NCI-H2081 treated with DMSO at 0.1 percent for 48 hours (cell line): ENCODE measurements around the gene HS6ST1.

ENCODE experiments used
- DNase-seq: peaks from one replicate; lab custom pipeline; 2025; lab: John Stamatoyannopoulos, UW

Gene HS6ST1

GRCh38 chr2:128310094-128310716 lies 8.5 kb downstream of the HS6ST1 start:
- DNase-seq = no peak

GRCh38 chr2:128309280-128310093 lies 9.2 kb downstream of the HS6ST1 start:
- DNase-seq = peak; percentile 71

DNA sequence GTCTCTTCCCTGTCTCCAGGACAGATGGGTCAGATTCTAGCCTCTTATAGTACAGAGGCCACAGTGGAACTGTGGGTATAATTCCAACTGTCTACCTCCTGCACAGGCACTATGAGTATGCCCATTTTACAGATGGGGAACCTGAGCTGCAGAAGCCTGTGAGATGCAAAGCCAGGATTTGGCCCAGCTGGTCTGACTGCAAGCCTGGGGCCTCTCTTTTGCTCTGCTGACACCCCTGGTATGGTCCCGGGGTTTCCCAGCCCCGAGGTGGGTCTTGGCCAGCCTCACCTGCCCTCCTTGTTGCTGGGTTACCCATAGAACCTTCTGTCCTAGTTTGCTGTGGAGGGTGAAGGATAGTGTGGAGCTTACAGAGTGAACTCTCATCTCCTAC lies 9.8 kb downstream of the HS6ST1 start:
- DNase-seq = no peak

GRCh38 chr2:128308284-128308731 lies 10.4 kb downstream of the HS6ST1 start:
- no peak for DNase-seq

- DNase-seq = no peak
Measured at GRCh38 chr2:128307595-128307994, 11.1 kb downstream of the HS6ST1 start.

GRCh38 chr2:128306931-128307460 lies 11.7 kb downstream of the HS6ST1 start:
- DNase-seq = no peak

DNA sequence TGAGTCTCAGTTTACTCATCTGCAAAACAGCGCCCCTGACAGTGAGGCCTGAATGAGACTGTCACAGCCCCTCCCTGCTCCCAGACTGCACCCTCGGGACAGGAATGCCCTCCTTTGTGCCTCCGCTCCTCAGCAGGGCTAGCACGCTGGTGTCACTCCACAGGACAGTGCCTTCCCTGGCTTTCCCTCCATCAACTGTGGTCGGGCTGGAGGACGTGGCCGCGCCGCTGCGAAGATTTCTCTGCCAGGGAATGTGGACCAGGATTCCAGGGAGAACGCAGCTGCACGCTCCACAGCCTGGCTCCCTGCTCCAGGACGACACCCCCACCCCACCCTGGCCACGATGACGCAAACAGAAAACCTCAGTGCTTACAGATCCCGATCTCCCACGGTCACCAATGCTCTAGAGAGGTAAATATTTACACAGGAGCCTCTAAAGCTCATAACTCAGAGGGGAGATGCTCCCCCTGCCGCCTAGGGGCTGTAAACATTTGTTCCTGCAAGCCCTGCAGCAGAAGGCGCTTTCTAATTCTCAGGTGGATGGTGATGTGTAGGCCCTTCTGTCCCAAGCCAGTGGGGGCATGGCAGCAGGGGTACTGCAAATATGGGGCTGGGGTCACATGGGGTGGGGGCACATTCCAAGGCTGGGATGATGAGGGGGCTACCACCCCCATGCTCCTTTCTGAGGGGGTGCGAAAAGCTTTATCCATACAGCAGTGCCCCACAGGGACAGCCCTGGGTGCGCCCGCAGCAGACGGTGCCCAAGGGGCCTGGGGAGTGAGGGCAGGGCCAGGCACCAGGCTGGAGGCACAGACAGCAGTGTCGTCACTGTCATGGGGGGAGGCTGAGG lies 12.4 kb downstream of the HS6ST1 start:
- DNase-seq = no peak

DNA sequence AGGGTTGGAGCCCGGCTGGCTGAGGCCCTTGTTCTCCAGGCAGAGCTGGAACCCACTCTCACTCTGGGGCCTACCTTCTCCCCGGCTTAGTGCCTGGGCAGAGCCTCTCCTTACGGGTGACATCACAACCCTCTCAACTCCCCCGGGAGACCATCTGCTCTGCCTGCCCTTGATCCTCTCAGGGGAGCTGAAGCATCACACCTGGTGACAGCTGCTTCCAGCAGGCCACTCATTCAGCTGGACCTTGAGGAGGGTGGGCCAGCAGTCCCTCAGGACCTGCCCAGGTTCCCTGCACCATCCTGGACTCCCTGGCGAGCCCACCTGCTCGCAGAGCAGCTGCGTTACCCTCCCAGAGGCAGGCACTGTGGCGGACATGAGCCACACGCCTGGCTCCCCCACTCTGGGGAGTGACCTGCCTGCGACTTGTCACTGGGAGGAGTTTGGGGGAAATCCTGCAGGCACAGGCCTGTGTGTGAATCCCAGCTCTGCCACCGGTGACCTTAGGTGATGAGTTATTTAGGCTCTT lies 13.1 kb downstream of the HS6ST1 start:
- DNase-seq = peak; percentile 59

DNA sequence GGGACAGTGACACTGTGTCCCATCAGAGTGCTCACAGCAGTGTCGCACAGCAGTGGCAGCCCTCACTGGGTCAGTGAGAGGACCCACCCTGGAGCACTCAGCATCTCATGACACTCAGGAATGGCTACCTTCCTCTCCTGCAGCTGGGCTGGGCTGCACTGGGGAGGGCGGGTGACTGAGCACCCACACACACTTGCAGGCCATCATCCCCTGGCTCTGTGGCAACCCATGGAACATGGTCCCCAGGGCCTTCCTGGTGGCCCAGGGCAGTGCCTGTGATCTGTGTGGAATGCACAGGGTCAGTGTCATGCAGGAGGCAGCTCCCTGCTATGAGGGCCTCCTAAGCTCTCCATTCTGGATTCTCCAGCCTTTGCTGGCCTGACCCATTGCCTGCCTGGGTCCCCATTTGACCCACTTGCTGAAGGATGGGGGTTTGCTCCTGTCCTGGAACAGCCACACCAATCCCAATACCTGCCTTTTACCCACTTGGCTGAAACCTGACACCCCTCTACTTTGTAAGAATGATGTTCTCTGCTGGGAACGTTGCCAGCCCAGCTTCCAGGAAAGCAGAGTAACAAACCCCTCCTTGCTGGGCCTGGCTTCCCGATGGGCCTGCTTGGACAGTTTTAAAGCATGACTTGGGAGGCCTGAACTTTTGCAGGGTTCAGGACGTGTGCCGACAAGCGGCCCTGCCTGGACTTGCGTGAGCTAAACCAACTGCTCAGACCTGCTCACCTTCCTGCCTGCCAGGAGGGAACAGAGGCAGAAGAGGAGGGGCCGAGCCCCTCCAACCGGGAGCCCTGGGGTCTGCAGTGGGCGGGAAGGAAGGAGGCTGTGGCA lies 13.7 kb downstream of the HS6ST1 start:
- peak; percentile 29 for DNase-seq

DNA sequence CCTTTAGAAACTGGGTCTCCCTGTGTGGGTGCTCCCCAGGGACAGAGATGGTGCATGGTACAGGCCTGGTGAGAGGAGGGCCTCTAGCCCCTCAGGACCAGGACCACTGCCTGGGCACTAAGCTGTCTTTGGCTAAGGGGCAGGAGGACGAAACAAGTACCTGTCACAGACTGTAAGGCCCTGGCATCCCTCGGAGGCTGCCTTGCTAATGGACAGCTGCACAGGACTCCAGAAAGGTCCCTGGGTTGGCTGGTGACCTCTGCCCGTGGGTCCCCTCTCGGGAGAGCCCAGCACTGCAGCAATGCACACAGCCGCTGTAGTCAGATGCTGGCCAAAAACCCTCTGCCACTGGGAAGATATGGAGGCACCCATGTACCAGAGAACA lies 14.3 kb downstream of the HS6ST1 start:
- no peak for DNase-seq

DNA sequence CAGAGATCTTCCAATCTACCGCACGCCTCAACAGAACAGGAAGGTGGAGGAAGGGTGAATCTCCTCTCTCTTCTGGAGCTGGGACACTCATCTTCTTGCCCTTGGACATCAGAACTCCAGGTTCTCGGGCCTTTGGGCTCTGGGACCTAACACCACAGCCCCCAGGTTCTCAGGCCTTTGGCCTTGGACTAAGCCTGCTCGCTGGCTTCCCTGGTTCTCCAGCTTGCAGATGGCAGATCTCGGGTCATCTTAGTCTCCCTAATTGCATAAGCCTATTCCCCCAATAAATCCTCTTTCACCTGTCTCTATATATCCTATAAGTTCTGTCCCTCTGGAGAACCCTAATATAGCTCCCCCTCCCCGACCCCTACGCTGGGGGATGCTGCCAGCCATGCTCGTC lies 14.8 kb downstream of the HS6ST1 start:
- DNase-seq = no peak

- DNase-seq = no peak
Measured at GRCh38 chr2:128303095-128303791, 15.4 kb downstream of the HS6ST1 start.

DNA sequence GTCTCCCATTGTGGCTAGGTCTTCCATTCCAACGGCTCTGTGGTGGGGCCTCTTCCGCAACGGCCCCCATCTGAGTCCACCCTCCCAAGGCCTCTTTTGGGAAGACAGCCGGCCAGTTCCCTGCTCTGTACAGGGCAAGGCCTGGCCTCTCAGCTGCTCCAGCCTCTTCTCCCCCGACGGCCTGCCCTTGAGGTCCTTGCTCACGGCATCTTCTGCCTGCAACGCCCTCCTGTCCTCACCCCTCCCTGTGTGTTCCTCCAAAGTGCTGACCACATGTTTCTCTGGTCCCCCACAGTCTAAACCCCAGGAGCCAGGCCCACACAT lies 16.0 kb downstream of the HS6ST1 start:
- DNase-seq = no peak

GRCh38 chr2:128302011-128302743 lies 16.5 kb downstream of the HS6ST1 start:
- DNase-seq = no peak

DNA sequence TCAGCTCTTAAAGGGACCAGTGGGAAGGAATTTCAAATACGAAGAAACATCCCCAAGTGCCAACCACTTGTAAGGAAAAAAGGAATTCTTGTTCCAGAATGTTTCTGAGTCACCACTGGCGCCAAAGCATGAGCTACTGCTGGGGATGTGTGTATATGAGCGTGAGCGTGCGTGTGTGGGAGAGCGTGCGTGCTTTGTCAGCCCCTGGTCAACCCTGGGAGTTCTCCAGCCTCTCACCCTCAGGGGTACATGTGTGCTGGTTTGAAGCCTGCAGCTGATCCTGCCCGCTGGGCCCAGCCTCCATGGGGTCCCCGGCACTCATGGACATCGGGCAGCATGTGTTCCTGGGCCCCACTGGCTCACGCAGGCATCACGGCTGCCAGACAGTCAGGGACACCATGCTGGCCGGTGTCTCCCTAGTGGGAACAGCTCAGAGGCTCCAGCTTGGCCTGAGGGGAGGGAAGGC lies 17.1 kb downstream of the HS6ST1 start:
- DNase-seq = no peak

GRCh38 chr2:128301021-128301420 lies 17.6 kb downstream of the HS6ST1 start:
- no peak for DNase-seq

DNA sequence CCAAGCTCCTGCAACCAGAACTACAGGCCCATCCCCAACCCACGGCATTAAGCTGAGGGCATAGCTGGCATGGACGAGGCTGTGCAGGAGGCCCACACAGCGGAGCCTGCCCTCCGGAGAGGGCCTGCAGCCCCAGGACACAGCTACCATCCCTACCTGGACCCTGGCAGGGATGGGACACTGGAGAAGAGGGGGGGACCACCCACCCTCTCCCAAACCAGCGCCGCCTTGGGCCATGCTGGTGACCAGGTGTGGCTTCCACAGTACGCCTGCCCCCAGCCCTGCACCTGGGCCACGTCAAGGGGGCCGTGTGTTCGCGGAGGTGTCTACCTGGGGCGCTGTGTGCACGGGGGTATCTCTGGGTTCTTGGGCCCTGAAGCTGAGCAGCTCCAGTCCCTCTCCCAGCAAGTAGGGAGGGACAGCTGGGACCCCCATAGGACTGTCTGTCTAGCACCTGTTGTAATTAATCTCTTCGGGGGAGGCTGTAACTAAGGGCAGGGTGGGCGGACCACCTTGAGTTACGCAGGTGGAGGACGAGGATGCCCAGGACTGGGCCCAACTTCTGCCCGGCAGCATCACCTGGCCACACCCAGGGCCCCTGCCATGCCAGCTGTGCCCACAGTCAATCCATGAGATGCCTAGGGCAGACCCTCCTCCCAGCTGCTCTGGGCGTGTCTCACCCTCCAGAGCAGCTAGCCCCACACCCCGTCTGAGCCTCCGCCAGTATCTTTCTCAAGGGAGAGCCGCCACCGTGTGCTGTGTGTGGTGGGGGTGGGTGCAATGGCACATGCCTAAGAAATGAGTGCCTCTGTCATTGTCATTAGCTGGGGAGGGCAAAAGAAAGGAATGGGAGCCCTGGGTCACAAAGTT lies 18.3 kb downstream of the HS6ST1 start:
- no peak for DNase-seq

DNA sequence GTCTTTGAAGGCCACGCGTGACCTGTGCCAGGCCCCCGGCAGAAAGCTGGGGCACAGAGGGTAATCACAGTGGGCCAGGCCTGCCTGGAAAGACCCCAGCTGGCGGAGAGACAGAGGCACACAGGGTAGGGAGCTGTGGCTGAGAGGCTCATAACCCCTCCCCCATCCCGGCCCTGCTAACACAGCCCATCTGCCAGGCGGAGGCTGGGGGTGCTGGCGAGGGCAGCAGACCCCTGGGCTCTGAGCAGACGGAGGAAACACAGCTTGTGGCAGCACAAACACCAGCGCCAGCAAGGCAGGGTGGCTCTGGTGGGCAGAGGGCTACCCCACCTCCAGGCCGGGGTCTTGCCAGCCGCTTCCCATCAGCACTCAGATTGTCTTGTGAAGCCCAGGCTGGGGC lies 19.0 kb downstream of the HS6ST1 start:
- no peak for DNase-seq
